ENCODE results near the gene NRG2.

DNA sequence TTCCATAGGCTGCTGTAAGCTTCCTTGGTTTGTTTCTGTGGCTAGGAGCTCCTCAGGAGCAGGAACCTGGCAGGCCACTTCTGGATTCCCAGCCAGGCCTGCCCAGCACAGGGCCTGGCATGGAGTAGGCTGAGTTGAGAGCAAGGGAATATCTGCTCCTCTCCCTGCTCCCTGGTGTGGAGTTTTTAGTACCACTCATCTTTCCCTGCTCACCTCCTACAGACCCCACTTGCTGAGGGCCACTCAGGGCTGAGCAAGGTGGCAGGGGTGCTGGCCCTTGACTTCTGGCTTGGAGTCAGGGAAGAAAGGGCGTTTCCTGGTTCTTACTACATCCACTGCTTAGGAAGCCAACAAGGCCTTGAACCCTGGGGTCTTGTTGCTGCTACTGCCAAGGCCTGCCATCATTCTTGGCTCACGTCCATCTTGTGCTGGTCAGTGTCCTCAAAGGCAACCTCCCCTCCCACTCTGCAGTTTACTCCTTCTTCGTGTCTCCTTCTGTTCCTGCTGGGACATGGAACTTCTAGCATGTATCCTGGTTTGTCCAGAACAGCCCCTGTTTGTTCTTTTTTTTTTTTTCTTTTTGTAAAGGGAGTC lies 192.6 kb downstream of the NRG2 start:
- TF ChIP-seq, protein P1, sequence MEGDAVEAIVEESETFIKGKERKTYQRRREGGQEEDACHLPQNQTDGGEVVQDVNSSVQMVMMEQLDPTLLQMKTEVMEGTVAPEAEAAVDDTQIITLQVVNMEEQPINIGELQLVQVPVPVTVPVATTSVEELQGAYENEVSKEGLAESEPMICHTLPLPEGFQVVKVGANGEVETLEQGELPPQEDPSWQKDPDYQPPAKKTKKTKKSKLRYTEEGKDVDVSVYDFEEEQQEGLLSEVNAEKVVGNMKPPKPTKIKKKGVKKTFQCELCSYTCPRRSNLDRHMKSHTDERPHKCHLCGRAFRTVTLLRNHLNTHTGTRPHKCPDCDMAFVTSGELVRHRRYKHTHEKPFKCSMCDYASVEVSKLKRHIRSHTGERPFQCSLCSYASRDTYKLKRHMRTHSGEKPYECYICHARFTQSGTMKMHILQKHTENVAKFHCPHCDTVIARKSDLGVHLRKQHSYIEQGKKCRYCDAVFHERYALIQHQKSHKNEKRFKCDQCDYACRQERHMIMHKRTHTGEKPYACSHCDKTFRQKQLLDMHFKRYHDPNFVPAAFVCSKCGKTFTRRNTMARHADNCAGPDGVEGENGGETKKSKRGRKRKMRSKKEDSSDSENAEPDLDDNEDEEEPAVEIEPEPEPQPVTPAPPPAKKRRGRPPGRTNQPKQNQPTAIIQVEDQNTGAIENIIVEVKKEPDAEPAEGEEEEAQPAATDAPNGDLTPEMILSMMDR (conservative IDR thresholded peaks at IDR 0.05; ENCODE audit: low read depth, low read length) = no peak
- TF ChIP-seq RCOR1 (IDR thresholded peaks at IDR 0.05; ENCODE audit: insufficient replicate concordance, low read length) = no peak
- TF ChIP-seq POLR2A (IDR thresholded peaks at IDR 0.05; ENCODE audit: low read depth, low read length) = no peak
- TF ChIP-seq MXI1 (IDR thresholded peaks at IDR 0.05; ENCODE audit: borderline replicate concordance, low read depth, low read length) = no peak
- TF ChIP-seq CEBPB (IDR thresholded peaks at IDR 0.05; ENCODE audit: low read depth, low read length) = no peak
- no peak for TF ChIP-seq ELK1 (IDR thresholded peaks at IDR 0.05; ENCODE audit: borderline replicate concordance, low read depth, low read length)
- TF ChIP-seq RAD21 (IDR thresholded peaks at IDR 0.05; ENCODE audit: low read length) = no peak

Measured in IMR-90 (cell line).